A549 (cell line): Measurements from ENCODE around the gene SLC15A5. TPM values are rescaled to one million over a fixed set of nuclear protein-coding genes. Genes with fewer than 3 reads are reported as not detected.

Experiments used
- ATAC-seq, 2 experiments: fragments of 200-7000 bp in 1 of 2; fragments of >200 bp in 1 of 2; cut with Nextera tagmentation in 1 of 2; cut with Tn5 transposase in 1 of 2; 3 replicates each; pipeline versions ENCODE4 v1.8.0 to v1.9.1; 2018 to 2020; ENCODE audit warnings: mild to moderate bottlenecking in 1 of 2, moderate library complexity in 1 of 2
- CTCF ChIA-PET: fragments of 300-600 bp; sonication (Branson Sonifier 250); formaldehyde crosslinking; extraction: SDS; loops from one replicate; lab custom pipeline; 2021; ENCODE audit warnings: antibody characterized with exemption, inconsistent platforms; lab: Yijun Ruan, JAX
- POLR2A ChIA-PET: fragments of 350-600 bp; formaldehyde crosslinking; extraction: SDS; loops from one replicate; lab custom pipeline; 2021; ENCODE audit warnings: antibody characterized with exemption, inconsistent platforms; lab: Yijun Ruan, JAX
- DNase-seq, 2 experiments: peaks; one replicate each; pipeline versions ENCODE4 v3.0.0 to v3.0.0-alpha.2; 2011 to 2016; ENCODE audit warnings: low read depth in 1 of 2, low spot score in 1 of 2
- FAIRE-seq: peaks from 2 replicates; lab custom pipeline; 2011; peaks lifted over from hg19 to GRCh38; lab: Jason Lieb, UNC
- H3K27ac ChIP-seq, 2 experiments: fragments of >200 bp; sonication (Bioruptor Twin); formaldehyde crosslinking; 3 replicates each; pipeline ENCODE4 v1.5.1; 2016 to 2017
- H3K4me1 ChIP-seq: fragments of >200 bp; sonication (Bioruptor Twin); formaldehyde crosslinking; 3 replicates; pipeline ENCODE4 v1.6.1; 2016
- H3K4me2 ChIP-seq: fragments of >200 bp; sonication (Bioruptor Twin); formaldehyde crosslinking; 3 replicates; pipeline ENCODE4 v1.6.1; 2016
- H3K4me3 ChIP-seq: fragments of >200 bp; sonication (Bioruptor Twin); formaldehyde crosslinking; 3 replicates; pipeline ENCODE4 v1.5.1; 2016
- H3K9me3 ChIP-seq: fragments of >200 bp; sonication (Bioruptor Twin); formaldehyde crosslinking; 3 replicates; pipeline ENCODE4 v1.6.1; 2016
- ATOH8 ChIP-seq: fragments of 250-450 bp; sonication (Bioruptor Pico); IDR thresholded peaks from 2 replicates; pipeline ENCODE4 v1.5.0; 2020; ENCODE audit warnings: low read depth, mild to moderate bottlenecking, moderate library complexity
- CBX8 ChIP-seq: fragments of 200-600 bp; sonication (generic); IDR thresholded peaks from 2 replicates; pipeline ENCODE4 v1.6.1; 2016
- CHD2 ChIP-seq: fragments of 150-350 bp; IDR thresholded peaks from 2 replicates; pipeline ENCODE4 v1.6.1; 2014; ENCODE audit warnings: low read length; ENCODE audit not compliant: partially characterized antibody
- CHD4 ChIP-seq: fragments of 200-600 bp; sonication (generic); IDR thresholded peaks from 2 replicates; pipeline ENCODE4 v1.6.1; 2016; ENCODE audit warnings: antibody characterized with exemption, mild to moderate bottlenecking, borderline replicate concordance
- EHF ChIP-seq: fragments of 250-450 bp; sonication (Bioruptor Pico); IDR thresholded peaks from 2 replicates; pipeline ENCODE4 v1.5.0; 2020; ENCODE audit warnings: mild to moderate bottlenecking
- EHMT2 ChIP-seq: fragments of 200-600 bp; sonication (generic); IDR thresholded peaks from 2 replicates; pipeline ENCODE4 v1.6.1; 2016; ENCODE audit warnings: antibody characterized with exemption, low read depth, mild to moderate bottlenecking, moderate library complexity
- EP300 ChIP-seq, 2 experiments: fragments of >200 bp; sonication (Bioruptor Twin); formaldehyde crosslinking; IDR thresholded peaks; 2 replicates in 1 of 2; 3 replicates in 1 of 2; pipeline ENCODE4 v1.6.1; 2016 to 2017
- FOXS1 ChIP-seq: fragments of 250-450 bp; sonication (Bioruptor Pico); IDR thresholded peaks from 2 replicates; pipeline ENCODE4 v1.5.0; 2020; ENCODE audit warnings: mild to moderate bottlenecking, moderate library complexity
- GATA3 ChIP-seq: IDR thresholded peaks from 2 replicates; pipeline ENCODE4 v1.6.1; 2012; ENCODE audit warnings: borderline replicate concordance
- HES2 ChIP-seq: fragments of >200 bp; sonication (Bioruptor Twin); formaldehyde crosslinking; IDR thresholded peaks from 2 replicates; pipeline ENCODE4 v1.6.1; 2016
- HOXB13 ChIP-seq: fragments of 250-450 bp; sonication (Bioruptor Pico); IDR thresholded peaks from 2 replicates; pipeline ENCODE4 v1.5.0; 2020; ENCODE audit warnings: low read depth, mild to moderate bottlenecking, moderate library complexity
- JUN ChIP-seq, 2 experiments: fragments of >200 bp; sonication (Bioruptor Twin); formaldehyde crosslinking; IDR thresholded peaks; 2 replicates in 1 of 2; 3 replicates in 1 of 2; pipeline ENCODE4 v1.6.1; 2016 to 2017
- KDM1A ChIP-seq: fragments of 200-600 bp; sonication (generic); IDR thresholded peaks from 2 replicates; pipeline ENCODE4 v1.6.1; 2016; ENCODE audit warnings: low read depth, mild to moderate bottlenecking
- KDM5A ChIP-seq: fragments of 200-600 bp; sonication (generic); IDR thresholded peaks from 2 replicates; pipeline ENCODE4 v1.6.1; 2016; ENCODE audit warnings: antibody characterized with exemption, mild to moderate bottlenecking
- POLR2A ChIP-seq: IDR thresholded peaks from 2 replicates; pipeline ENCODE4 v1.6.1; 2012; ENCODE audit warnings: mild to moderate bottlenecking, low read length
- RARB ChIP-seq: fragments of 250-450 bp; sonication (Bioruptor Pico); IDR thresholded peaks from 2 replicates; pipeline ENCODE4 v1.8.0; 2021; ENCODE audit warnings: mild to moderate bottlenecking, moderate library complexity
- REST ChIP-seq: fragments of 200-600 bp; sonication (generic); IDR thresholded peaks from 2 replicates; pipeline ENCODE4 v1.6.1; 2016; ENCODE audit warnings: antibody characterized with exemption, mild to moderate bottlenecking, moderate library complexity
- SMC3 ChIP-seq: fragments of >200 bp; sonication (Bioruptor Twin); formaldehyde crosslinking; IDR thresholded peaks from 3 replicates; pipeline ENCODE4 v1.6.1; 2018; ENCODE audit warnings: inconsistent platforms
- SREBF2 ChIP-seq: fragments of 450-650 bp; IDR thresholded peaks from 2 replicates; pipeline ENCODE4 v1.6.1; 2014; ENCODE audit warnings: mild to moderate bottlenecking, moderate library complexity
- ZFP36 ChIP-seq: fragments of 450-650 bp; IDR thresholded peaks from 2 replicates; pipeline ENCODE4 v1.6.1; 2014; ENCODE audit warnings: borderline replicate concordance; ENCODE audit not compliant: partially characterized antibody
- ZSCAN20 ChIP-seq: fragments of 250-450 bp; sonication (Bioruptor Pico); IDR thresholded peaks from 2 replicates; pipeline ENCODE4 v1.8.0; 2022; ENCODE audit warnings: mild to moderate bottlenecking, moderate library complexity
- WGBS: methylation state at CpG from one replicate; pipeline ENCODE4 v1.1.6; 2017; ENCODE audit errors: missing lambda C conversion rate; 5-methylcytosine and 5-hydroxymethylcytosine counted together
- polyA plus RNA-seq, 4 experiments: library from polyadenylated mRNA; depleted of rRNA in 3 of 4; stranded (reverse); fragments of >200 nt; fragmentation: RNase III in 1 of 4; extraction: RNeasy Plus Mini Kit Qiagen cat#74134 plus additional on column Dnase treatment in 1 of 4; gene quantifications; 2 replicates in 3 of 4; 3 replicates in 1 of 4; pipeline ENCODE4 v1.2.3, GENCODE V29; 2011 to 2017
- TF ChIP-seq, protein P1 (sequence below): IDR thresholded peaks from 2 replicates; pipeline ENCODE4 v1.6.1; 2012; ENCODE audit warnings: low read depth, borderline replicate concordance
- TF ChIP-seq, protein P2 (sequence below): fragments of >200 bp; sonication (Bioruptor Twin); formaldehyde crosslinking; IDR thresholded peaks from 3 replicates; pipeline ENCODE4 v1.5.1; 2016

SLC15A5 gene
- polyA plus RNA-seq, 2 of the 4 experiments (the other 2 are of a cell fraction): not detected

- ChIA-PET POLR2A (no interaction called here), CTCF (no interaction called here)
- 37% methylated on average over 2 of the region's 2 CpGs for WGBS
- Histone ChIP-seq H3K4me1 (no peaks in the 10 kb centered on the region), H3K9me3 (no peaks in the 10 kb centered on the region), H3K27ac (no peak overlapping the region), H3K4me2 (no peak overlapping the region), H3K4me3 (no peak overlapping the region)
- no peak for TF ChIP-seq CBX8
- TF ChIP-seq KDM1A: no peak
- no peak for TF ChIP-seq EHF (CRISPR knock-in tag)
- TF ChIP-seq, protein P1, sequence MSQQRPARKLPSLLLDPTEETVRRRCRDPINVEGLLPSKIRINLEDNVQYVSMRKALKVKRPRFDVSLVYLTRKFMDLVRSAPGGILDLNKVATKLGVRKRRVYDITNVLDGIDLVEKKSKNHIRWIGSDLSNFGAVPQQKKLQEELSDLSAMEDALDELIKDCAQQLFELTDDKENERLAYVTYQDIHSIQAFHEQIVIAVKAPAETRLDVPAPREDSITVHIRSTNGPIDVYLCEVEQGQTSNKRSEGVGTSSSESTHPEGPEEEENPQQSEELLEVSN: no peak
- TF ChIP-seq GATA3: no peak
- no peak for TF ChIP-seq HOXB13 (CRISPR knock-in tag)
- TF ChIP-seq CHD4: no peak
- TF ChIP-seq JUN (IDR thresholded peaks at IDR 0.05): no peak
- TF ChIP-seq, protein P2, sequence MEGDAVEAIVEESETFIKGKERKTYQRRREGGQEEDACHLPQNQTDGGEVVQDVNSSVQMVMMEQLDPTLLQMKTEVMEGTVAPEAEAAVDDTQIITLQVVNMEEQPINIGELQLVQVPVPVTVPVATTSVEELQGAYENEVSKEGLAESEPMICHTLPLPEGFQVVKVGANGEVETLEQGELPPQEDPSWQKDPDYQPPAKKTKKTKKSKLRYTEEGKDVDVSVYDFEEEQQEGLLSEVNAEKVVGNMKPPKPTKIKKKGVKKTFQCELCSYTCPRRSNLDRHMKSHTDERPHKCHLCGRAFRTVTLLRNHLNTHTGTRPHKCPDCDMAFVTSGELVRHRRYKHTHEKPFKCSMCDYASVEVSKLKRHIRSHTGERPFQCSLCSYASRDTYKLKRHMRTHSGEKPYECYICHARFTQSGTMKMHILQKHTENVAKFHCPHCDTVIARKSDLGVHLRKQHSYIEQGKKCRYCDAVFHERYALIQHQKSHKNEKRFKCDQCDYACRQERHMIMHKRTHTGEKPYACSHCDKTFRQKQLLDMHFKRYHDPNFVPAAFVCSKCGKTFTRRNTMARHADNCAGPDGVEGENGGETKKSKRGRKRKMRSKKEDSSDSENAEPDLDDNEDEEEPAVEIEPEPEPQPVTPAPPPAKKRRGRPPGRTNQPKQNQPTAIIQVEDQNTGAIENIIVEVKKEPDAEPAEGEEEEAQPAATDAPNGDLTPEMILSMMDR: no peak
- TF ChIP-seq ZSCAN20 (CRISPR knock-in tag): no peak
- TF ChIP-seq ZFP36: no peak
- TF ChIP-seq RARB (CRISPR knock-in tag): no peak
- no peak for TF ChIP-seq CHD2
- TF ChIP-seq SREBF2: no peak
- TF ChIP-seq FOXS1 (CRISPR knock-in tag): no peak
- DNase-seq: no peak
- FAIRE-seq: no peak
- ATAC-seq: no peak
Measured at GRCh38 chr12:16282978-16283377, 5.5 kb upstream of the SLC15A5 start.

- TF ChIP-seq POLR2A: no peak
- no peak for TF ChIP-seq EP300 (IDR thresholded peaks at IDR 0.05)
- TF ChIP-seq EHMT2: no peak
- no peak for TF ChIP-seq CBX8
- no peak for TF ChIP-seq HOXB13 (CRISPR knock-in tag)
- TF ChIP-seq KDM5A: no peak
- no peak for TF ChIP-seq GATA3
- TF ChIP-seq REST: no peak
- TF ChIP-seq ATOH8 (CRISPR knock-in tag): no peak
- TF ChIP-seq FOXS1 (CRISPR knock-in tag): no peak
- no peak for TF ChIP-seq SMC3
- no peak for TF ChIP-seq HES2
- Histone ChIP-seq H3K9me3 (no peaks in the 10 kb centered on the region), H3K4me2 (no peak overlapping the region), H3K4me3 (no peak overlapping the region), H3K27ac (no peak overlapping the region), H3K4me1 (no peaks in the 10 kb centered on the region)
- WGBS: 47% methylated on average over 2 of the region's 2 CpGs
- no peak for FAIRE-seq
- CTCF ChIA-PET: no interaction called here
- ATAC-seq: no peak
- no peak for DNase-seq
- POLR2A ChIA-PET: no interaction called here
Measured at GRCh38 chr12:16282081-16282480, 4.6 kb upstream of the SLC15A5 start.
